Prostate gland (tissue), 2 donors: ENCODE measurements around the gene SLC7A14. TPM values are rescaled to one million over a fixed set of nuclear protein-coding genes. Genes with fewer than 3 reads are reported as not detected.

Experiments used
- DNase-seq: peaks from one replicate; pipeline ENCODE4 v3.0.0-alpha.2; 2019; ENCODE audit warnings: low spot score
- H3K27ac ChIP-seq, 2 donors: fragments of 200-600 bp; sonication (generic); 2 replicates each; pipeline ENCODE4 v1.5.1; 2017 to 2019
- H3K27me3 ChIP-seq: fragments of 200-600 bp; sonication (generic); replicated peaks from 2 replicates; pipeline ENCODE4 v1.5.1; 2019; ENCODE audit not compliant: insufficient read depth
- H3K36me3 ChIP-seq, 2 donors: fragments of 200-600 bp; sonication (generic); 1 replicate in 1 of 2; 2 replicates in 1 of 2; pipeline versions ENCODE4 v1.5.1 to v1.8.1; 2017 to 2019
- H3K4me1 ChIP-seq: fragments of 200-600 bp; sonication (generic); replicated peaks from 2 replicates; pipeline ENCODE4 v1.5.1; 2019
- H3K4me3 ChIP-seq, 2 donors: fragments of 200-600 bp; sonication (generic); 2 replicates each; pipeline ENCODE4 v1.5.1; 2017 to 2019
- H3K9me3 ChIP-seq: fragments of 200-600 bp; sonication (generic); 2 replicates; pipeline ENCODE4 v1.5.1; 2017
- POLR2A ChIP-seq: fragments of 450-650 bp; IDR thresholded peaks from one replicate; pipeline ENCODE4 v1.6.1; 2016; ENCODE audit warnings: antibody characterized with exemption, mild to moderate bottlenecking
- POLR2AphosphoS5 ChIP-seq: sonication (generic); formaldehyde crosslinking; IDR thresholded peaks from one replicate; pipeline ENCODE4 v1.6.1; 2017; ENCODE audit warnings: antibody characterized with exemption
- WGBS: methylation state at CpG from one replicate; pipeline ENCODE4 v1.1.5; 2018; 5-methylcytosine and 5-hydroxymethylcytosine counted together
- intact Hi-C: fragments of 100-400 bp; cut with DNase I; formaldehyde crosslinking; loops from one replicate; pipeline ENCODE4 v1.14.2; 2022
- total RNA-seq, 2 donors: library from RNA; depleted of rRNA; stranded (reverse); fragments of >200 nt; gene quantifications; one replicate each; pipeline ENCODE4 v1.1.0, GENCODE V29; 2016
- TF ChIP-seq, protein P1 (sequence below), 4 experiments: fragments of 200-600 bp in 2 of 4; fragments of 450-650 bp in 2 of 4; sonication (generic) in 2 of 4; IDR thresholded peaks; 1 replicate in 3 of 4; 2 replicates in 1 of 4; pipeline ENCODE4 v1.5.1; 2016 to 2019; ENCODE audit warnings: antibody characterized with exemption in 4 of 4, mild to moderate bottlenecking in 2 of 4, moderate library complexity in 2 of 4

The SLC7A14 gene
- total RNA-seq, 2 donors from 2014 or later: 0.05 to 0.11 TPM

DNA sequence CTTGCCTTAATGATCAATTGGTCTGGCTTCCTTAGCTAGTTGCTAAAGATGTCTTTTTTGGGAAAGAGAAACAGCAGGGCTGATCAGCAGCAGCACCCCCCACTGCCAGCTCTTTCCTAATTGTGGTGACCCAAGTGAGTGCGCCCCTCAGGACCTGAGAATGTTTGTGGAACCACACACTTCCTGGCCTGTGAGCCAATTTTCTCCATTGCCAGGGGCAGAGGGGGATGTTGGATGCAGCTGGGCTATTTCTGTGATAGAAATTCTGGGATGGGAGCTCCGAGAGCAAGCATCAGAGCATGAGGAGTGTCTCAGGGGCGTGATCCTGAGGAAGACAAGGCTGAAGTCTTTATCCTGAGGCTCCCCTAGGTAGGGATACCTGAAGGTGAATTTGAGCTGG is 100.6 kb downstream of the SLC7A14 start:
- TF ChIP-seq POLR2AphosphoS5: no peak
- TF ChIP-seq, protein P1, sequence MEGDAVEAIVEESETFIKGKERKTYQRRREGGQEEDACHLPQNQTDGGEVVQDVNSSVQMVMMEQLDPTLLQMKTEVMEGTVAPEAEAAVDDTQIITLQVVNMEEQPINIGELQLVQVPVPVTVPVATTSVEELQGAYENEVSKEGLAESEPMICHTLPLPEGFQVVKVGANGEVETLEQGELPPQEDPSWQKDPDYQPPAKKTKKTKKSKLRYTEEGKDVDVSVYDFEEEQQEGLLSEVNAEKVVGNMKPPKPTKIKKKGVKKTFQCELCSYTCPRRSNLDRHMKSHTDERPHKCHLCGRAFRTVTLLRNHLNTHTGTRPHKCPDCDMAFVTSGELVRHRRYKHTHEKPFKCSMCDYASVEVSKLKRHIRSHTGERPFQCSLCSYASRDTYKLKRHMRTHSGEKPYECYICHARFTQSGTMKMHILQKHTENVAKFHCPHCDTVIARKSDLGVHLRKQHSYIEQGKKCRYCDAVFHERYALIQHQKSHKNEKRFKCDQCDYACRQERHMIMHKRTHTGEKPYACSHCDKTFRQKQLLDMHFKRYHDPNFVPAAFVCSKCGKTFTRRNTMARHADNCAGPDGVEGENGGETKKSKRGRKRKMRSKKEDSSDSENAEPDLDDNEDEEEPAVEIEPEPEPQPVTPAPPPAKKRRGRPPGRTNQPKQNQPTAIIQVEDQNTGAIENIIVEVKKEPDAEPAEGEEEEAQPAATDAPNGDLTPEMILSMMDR (IDR thresholded peaks at IDR 0.05): no peak
- no peak for TF ChIP-seq POLR2A
- no peak overlapping the region for H3K27ac ChIP-seq

DNA sequence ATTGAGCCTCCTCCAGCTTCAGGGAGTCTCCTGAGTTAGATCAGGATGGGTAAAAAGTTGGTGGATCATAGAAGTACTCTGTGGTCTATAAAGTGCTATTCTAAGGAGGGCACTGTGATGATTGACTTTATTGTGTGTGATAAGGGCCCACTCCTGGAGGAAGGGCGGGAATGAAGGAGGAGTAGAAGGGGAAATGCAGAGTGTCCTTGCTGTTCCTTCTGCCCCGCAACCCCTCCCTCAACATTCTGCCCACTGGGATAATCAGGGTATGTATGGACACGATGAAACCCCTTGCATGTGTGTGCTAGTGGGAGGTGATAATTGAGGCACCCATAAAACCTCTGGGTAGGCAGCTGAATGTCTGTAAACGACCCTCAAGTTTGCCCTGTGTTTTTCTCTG is 101.0 kb downstream of the SLC7A14 start:
- 80% methylated on average over 4 of the region's 4 CpGs for WGBS
- H3K27ac ChIP-seq: no peak overlapping the region
- TF ChIP-seq, protein P1 (IDR thresholded peaks at IDR 0.05): no peak
- TF ChIP-seq POLR2AphosphoS5: no peak
- TF ChIP-seq POLR2A: no peak
- intact Hi-C loops: no loop called here
- no peaks in the 10 kb centered on the region for H3K36me3 ChIP-seq
- no peaks in the 10 kb centered on the region for H3K27me3 ChIP-seq
- DNase-seq: no peak
- H3K9me3 ChIP-seq: no peaks in the 10 kb centered on the region
- no peak overlapping the region for H3K4me3 ChIP-seq
- H3K4me1 ChIP-seq: no peaks in the 10 kb centered on the region

More for the DNA sequence above, 100.6 kb downstream of the SLC7A14 start:
- DNase-seq: no peak
- no peaks in the 10 kb centered on the region for H3K4me1 ChIP-seq
- 88% methylated on average over 3 of the region's 3 CpGs for WGBS
- no peaks in the 10 kb centered on the region for H3K9me3 ChIP-seq
- H3K27me3 ChIP-seq: no peaks in the 10 kb centered on the region
- H3K4me3 ChIP-seq: no peak overlapping the region
- intact Hi-C loops: no loop called here
- H3K36me3 ChIP-seq: no peaks in the 10 kb centered on the region

DNA sequence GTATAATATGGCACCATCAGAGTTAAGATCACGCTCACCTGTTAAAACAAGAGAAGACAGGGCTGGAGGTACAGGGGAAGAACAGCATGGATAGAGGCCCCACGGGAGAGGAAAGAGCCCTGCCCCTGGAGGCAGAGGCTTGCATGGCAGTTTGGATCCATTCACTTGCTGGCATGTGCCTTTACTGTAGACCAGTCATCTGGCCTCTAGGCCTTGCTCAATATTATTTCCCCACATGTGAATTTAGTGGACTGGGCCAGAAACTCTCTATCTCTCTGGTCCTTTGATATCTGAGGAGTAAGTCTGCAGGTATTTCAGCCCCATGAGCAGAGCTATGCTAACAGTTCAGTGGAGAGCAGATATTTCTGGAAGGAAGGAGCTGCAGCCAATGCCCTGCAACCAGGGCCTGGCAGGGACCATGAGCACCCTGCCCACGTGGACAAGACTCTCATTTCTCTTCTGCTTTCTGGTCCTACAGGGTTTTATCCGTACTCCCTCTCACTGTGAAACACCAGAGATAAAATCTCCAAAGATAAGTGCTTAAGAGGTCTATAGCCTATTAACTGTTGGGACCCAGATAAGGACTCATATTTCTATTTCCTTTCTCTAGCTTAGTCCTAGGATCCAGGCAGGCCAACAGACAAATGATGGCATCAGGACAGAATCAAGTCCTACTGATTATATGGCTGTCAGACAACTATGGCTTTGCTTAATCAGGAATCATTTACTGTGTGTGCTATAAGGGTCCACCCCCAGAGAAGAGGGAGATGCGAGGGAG is 102.2 kb downstream of the SLC7A14 start:
- no peak for DNase-seq
- Histone ChIP-seq H3K9me3 (no peaks in the 10 kb centered on the region), H3K4me3 (no peak overlapping the region), H3K36me3 (no peaks in the 10 kb centered on the region), H3K27ac (no peak overlapping the region), H3K4me1 (no peaks in the 10 kb centered on the region), H3K27me3 (no peaks in the 10 kb centered on the region)
- WGBS: 63% methylated on average over 5 of the region's 5 CpGs
- no peak for TF ChIP-seq POLR2A
- TF ChIP-seq POLR2AphosphoS5: no peak
- TF ChIP-seq, protein P1 (IDR thresholded peaks at IDR 0.05): no peak
- intact Hi-C loops: no loop called here

DNA sequence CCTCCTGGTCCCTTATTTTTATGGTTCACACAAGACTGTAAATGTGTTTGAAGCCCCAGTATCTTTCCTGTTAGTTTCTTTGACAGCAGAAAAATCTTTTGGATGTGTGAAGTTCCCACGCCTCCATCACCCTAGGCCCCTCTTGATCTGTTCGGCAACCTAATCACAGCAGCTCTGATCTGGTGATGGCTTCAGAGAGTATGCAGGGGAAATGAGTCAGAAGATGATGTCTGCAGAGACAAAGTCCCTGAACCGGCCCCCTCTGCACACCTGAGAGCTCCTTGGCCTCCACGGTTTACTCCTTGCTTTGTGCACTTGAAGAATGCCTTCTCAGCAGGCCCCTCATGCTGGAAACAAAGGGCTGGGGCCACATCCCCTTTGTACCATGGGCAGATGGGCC is 103.7 kb downstream of the SLC7A14 start:
- no peak for DNase-seq
- no peaks in the 10 kb centered on the region for H3K27me3 ChIP-seq
- no peak overlapping the region for H3K27ac ChIP-seq
- intact Hi-C loops: no loop called here
- H3K4me3 ChIP-seq: no peak overlapping the region
- TF ChIP-seq, protein P1 (IDR thresholded peaks at IDR 0.05): no peak
- TF ChIP-seq POLR2A: no peak
- TF ChIP-seq POLR2AphosphoS5: no peak
- no peaks in the 10 kb centered on the region for H3K4me1 ChIP-seq
- WGBS: 83% methylated on average over 4 of the region's 4 CpGs
- H3K36me3 ChIP-seq: no peaks in the 10 kb centered on the region
- no peaks in the 10 kb centered on the region for H3K9me3 ChIP-seq

DNA sequence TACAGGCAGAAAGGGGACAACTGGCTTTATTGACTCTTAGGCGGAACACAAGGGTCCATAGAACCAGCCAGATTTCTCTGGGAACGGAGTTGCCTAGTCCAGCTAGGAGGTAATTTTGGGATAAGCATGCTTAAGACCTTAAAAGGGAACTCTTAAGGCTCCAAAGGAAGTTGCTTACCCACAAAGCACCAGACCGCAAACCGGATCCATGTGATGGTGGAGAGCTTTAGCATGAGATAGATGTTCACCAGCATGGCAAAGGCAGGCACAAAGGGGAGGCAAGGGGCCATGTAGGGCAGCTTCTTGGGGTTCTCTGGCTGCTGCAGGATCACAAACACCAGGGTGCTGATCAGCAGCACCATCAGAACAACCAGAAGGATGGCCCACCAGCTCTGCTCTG is 105.8 kb downstream of the SLC7A14 start:
- H3K4me1 ChIP-seq: no peaks in the 10 kb centered on the region
- no peak overlapping the region for H3K27ac ChIP-seq
- TF ChIP-seq POLR2A: no peak
- WGBS: 97% methylated on average over 4 of the region's 4 CpGs
- H3K27me3 ChIP-seq: no peaks in the 10 kb centered on the region
- no peak overlapping the region for H3K4me3 ChIP-seq
- intact Hi-C loops: no loop called here
- DNase-seq: no peak
- no peaks in the 10 kb centered on the region for H3K36me3 ChIP-seq
- H3K9me3 ChIP-seq: no peaks in the 10 kb centered on the region
